K562 (cell line): ENCODE data around the gene ENDOV. TPM values are rescaled to one million over a fixed set of nuclear protein-coding genes. Genes with fewer than 3 reads are reported as not detected.
A peak's percentile ranks its signal among the peaks of the same experiment; 100 is the strongest.

Source experiments
- ATAC-seq: fragments of 200-7000 bp; cut with Tn5 transposase; 3 replicates; pipeline ENCODE4 v1.9.1; 2020; ENCODE audit warnings: moderate library complexity
- BruUV-seq: library from RNA; stranded (reverse); fragments of 400-500 nt; replicated peaks from 2 replicates; lab custom pipeline; 2021; lab: Mats Ljungman, UMichigan
- CTCF ChIA-PET: fragments of 300-600 bp; formaldehyde crosslinking; extraction: SDS; loops from one replicate; lab custom pipeline; 2021; ENCODE audit warnings: low intra/inter-chr PET ratio; lab: Yijun Ruan, JAX
- POLR2A ChIA-PET: fragments of 300-600, 350-650 bp; sonication (Branson Sonifier 250); formaldehyde crosslinking; extraction: SDS; loops from one replicate; lab custom pipeline; 2021; ENCODE audit warnings: antibody characterized with exemption, inconsistent platforms; lab: Yijun Ruan, JAX
- DNase-seq, 4 experiments: peaks; one replicate each; pipeline versions ENCODE4 v3.0.0 to v3.0.0-alpha.2; 2011 to 2018; ENCODE audit warnings: low spot score in 3 of 4, mixed read lengths in 3 of 4; ENCODE audit errors: extremely low read depth in 1 of 4
- FAIRE-seq: peaks from 2 replicates; lab custom pipeline; 2011; peaks lifted over from hg19 to GRCh38; lab: Jason Lieb, UNC
- H2AFZ ChIP-seq: 2 replicates; pipeline ENCODE4 v1.6.0; 2011; ENCODE audit warnings: low read depth, low read length, control low read depth, inconsistent platforms
- H3K27ac ChIP-seq: fragments of 200-600 bp; 3 replicates; pipeline ENCODE4 v1.8.0; 2011; ENCODE audit warnings: low read depth, mild to moderate bottlenecking, control low read depth, inconsistent platforms, low read length, moderate library complexity, mixed read lengths; ENCODE audit errors: extremely low read depth
- H3K27me3 ChIP-seq, 2 experiments: fragments of 300-600 bp in 1 of 2; 2 replicates in 1 of 2; 3 replicates in 1 of 2; pipeline versions ENCODE4 v1.6.0 to v1.8.0; 2011; ENCODE audit warnings: inconsistent platforms in 2 of 2, low read length in 2 of 2, mild to moderate bottlenecking in 1 of 2, mixed read lengths in 1 of 2, moderate library complexity in 1 of 2; ENCODE audit not compliant: control insufficient read depth in 2 of 2, insufficient read depth in 2 of 2
- H3K36me3 ChIP-seq: fragments of 300-600 bp; 3 replicates; pipeline ENCODE4 v1.8.0; 2011; ENCODE audit warnings: mild to moderate bottlenecking, low read length, inconsistent platforms; ENCODE audit not compliant: control insufficient read depth, insufficient read depth
- H3K4me1 ChIP-seq, 2 experiments: fragments of 200-600 bp in 1 of 2; replicated peaks in 1 of 2; 2 replicates in 1 of 2; 3 replicates in 1 of 2; pipeline versions ENCODE4 v1.5.1 to v1.8.0; 2011; ENCODE audit warnings: inconsistent platforms in 2 of 2, low read length in 2 of 2, mild to moderate bottlenecking in 1 of 2, mixed read lengths in 1 of 2, moderate library complexity in 1 of 2; ENCODE audit not compliant: control insufficient read depth in 2 of 2, insufficient read depth in 2 of 2
- H3K4me2 ChIP-seq: 2 replicates; pipeline ENCODE4 v1.6.1; 2011; ENCODE audit warnings: low read length, control low read depth, inconsistent platforms, mixed read lengths; ENCODE audit not compliant: insufficient read depth
- H3K4me3 ChIP-seq: fragments of 200-600 bp; sonication (generic), shearing (Covaris generic); 2 replicates; pipeline ENCODE4 v1.5.1; 2016; ENCODE audit warnings: control low read depth, inconsistent platforms
- H3K79me2 ChIP-seq: fragments of 200-600 bp; 3 replicates; pipeline ENCODE4 v1.8.0; 2011; ENCODE audit warnings: low read length, inconsistent platforms; ENCODE audit not compliant: control insufficient read depth, insufficient read depth
- H3K9ac ChIP-seq, 2 experiments: 2 replicates each; pipeline versions ENCODE4 v1.6.0 to v1.6.1; 2011; ENCODE audit warnings: low read depth in 2 of 2, low read length in 2 of 2, control low read depth in 1 of 2, inconsistent platforms in 1 of 2, mild to moderate bottlenecking in 1 of 2, mixed read lengths in 1 of 2; ENCODE audit not compliant: insufficient read depth in 1 of 2
- H3K9me1 ChIP-seq: one replicate; pipeline ENCODE4 v1.6.0; 2011; ENCODE audit warnings: inconsistent platforms, mild to moderate bottlenecking, low read length, moderate library complexity; ENCODE audit not compliant: control insufficient read depth, insufficient read depth
- H3K9me3 ChIP-seq: replicated peaks from 2 replicates; pipeline ENCODE4 v1.5.1; 2011; ENCODE audit warnings: low read depth, low read length, inconsistent platforms; ENCODE audit not compliant: control insufficient read depth, insufficient read depth
- H4K20me1 ChIP-seq: replicated peaks from 2 replicates; pipeline ENCODE4 v1.6.1; 2011; ENCODE audit warnings: low read length, inconsistent platforms, mixed read lengths; ENCODE audit not compliant: control insufficient read depth, insufficient read depth
- FUS ChIP-seq: fragments of 200-400 bp; formaldehyde crosslinking; optimal IDR thresholded peaks from 2 replicates; pipeline ENCODE3; 2017; ENCODE audit warnings: low read depth, low read length
- MCM7 ChIP-seq, 2 experiments: fragments of 450-650 bp; IDR thresholded peaks; 2 replicates each; pipeline ENCODE4 v1.6.1; 2016 to 2018
- POLR2G ChIP-seq: fragments of 200-400 bp; formaldehyde crosslinking; IDR thresholded peaks from 2 replicates; pipeline ENCODE4 v1.6.1; 2017; ENCODE audit warnings: low read depth, mild to moderate bottlenecking, antibody characterized with exemption, low read length, moderate library complexity
- WGBS: fragments of 100-300 bp; shearing (Covaris generic); methylation state at CpG from one replicate; pipeline ENCODE4 v1.1.6; 2016; ENCODE audit warnings: low coverage, mixed read lengths; ENCODE audit not compliant: insufficient coverage; ENCODE audit errors: missing lambda C conversion rate; 5-methylcytosine and 5-hydroxymethylcytosine counted together
- in situ Hi-C: fragments of 300-500 bp; cut with MboI; formaldehyde crosslinking; loops from 4 replicates; pipeline ENCODE4 v1.15.0; 2018; ENCODE audit warnings: inconsistent platforms, mixed read lengths
- intact Hi-C: fragments of 100-400 bp; cut with micrococcal nuclease; formaldehyde crosslinking; loops from 2 replicates; pipeline ENCODE4 v1.14.2; 2022
- polyA plus RNA-seq, 8 experiments: library from polyadenylated mRNA; depleted of rRNA in 4 of 8; stranded (reverse) in 5 of 8; unstranded in 3 of 8; fragments of >200 nt; fragmentation: Nextera tagmentation in 2 of 8; fragmentation: Illumina TruSeq in 1 of 8; extraction: Ambion mirVana in 2 of 8; extraction: Trizol in 1 of 8; gene quantifications; 2 replicates each; pipeline versions ENCODE4 v1.2.1 to v1.2.3, GENCODE V29; 2011 to 2014; ENCODE audit warnings: inconsistent platforms in 1 of 8, missing spikeins in 1 of 8
- total RNA-seq, 7 experiments: library from RNA; depleted of rRNA in 6 of 7; stranded (reverse); fragments of >200 nt in 6 of 7; fragmentation: Illumina TruSeq in 2 of 7; extraction: Trizol in 2 of 7; gene quantifications; 2 replicates each; pipeline versions ENCODE4 v1.2.1 to v1.2.3, GENCODE V29; 2011 to 2021; ENCODE audit warnings: low replicate concordance in 1 of 7
- TF ChIP-seq, protein P1 (sequence below): fragments of 450-650 bp; formaldehyde crosslinking; IDR thresholded peaks from 2 replicates; pipeline ENCODE4 v1.4.0; 2022; ENCODE audit warnings: missing genetic modification characterization

Gene ENDOV
- total and polyA plus RNA-seq, 9 of the 15 experiments (the other 6 are each of a cell fraction or from before 2014, with no cell fraction given), result 1.2 to 8.2 (median 3.7) TPM

DNA sequence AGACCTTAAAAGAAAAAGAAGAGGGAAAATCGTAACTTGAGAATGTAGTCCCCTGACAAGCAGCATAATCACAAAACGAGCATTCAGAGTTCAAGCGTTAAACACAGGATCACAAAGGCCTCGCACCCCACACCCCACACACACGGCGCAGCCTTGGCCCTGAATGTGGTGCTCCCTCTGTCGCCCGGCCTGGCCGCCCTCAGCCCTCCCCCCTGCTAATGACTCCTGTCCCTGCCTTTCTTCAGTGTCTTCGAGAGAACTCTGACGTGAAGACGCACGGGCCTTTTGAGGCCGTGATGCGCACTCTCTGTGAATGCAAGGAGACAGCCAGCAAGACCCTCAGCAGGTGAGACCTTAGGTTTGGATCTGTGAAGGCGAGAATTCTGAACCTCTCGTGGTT, 47.5 kb upstream of the ENDOV start:
- H2AFZ ChIP-seq, result no peak overlapping the region
- H3K9ac ChIP-seq, result peak overlapping the region in 1 of 2 experiments; percentile 4; a peak in 1 of 4 replicates
- 88% methylated on average over 16 of the region's 17 CpGs for WGBS
- POLR2A ChIA-PET, result no interaction called here
- TF ChIP-seq FUS, result no peak
- TF ChIP-seq POLR2G, result 0 out of 2 replicates have a peak, but pooled peaks have one; percentile 19
- in situ Hi-C loops (no loop called here), intact Hi-C loops (no loop called here)
- CTCF ChIA-PET, result no interaction called here
- DNase-seq (no peak), ATAC-seq (no peak), FAIRE-seq (no peak)
- H3K27me3 ChIP-seq, result no peaks in the 10 kb centered on the region
- BruUV-seq, result no TSS peak
- H3K36me3 ChIP-seq, result peaks cover 76% of the 10 kb centered on the region; the same call in 2 of the 3 replicates
- H4K20me1 ChIP-seq, result no peaks in the 10 kb centered on the region
- no peak overlapping the region for H3K4me3 ChIP-seq
- no peaks in the 10 kb centered on the region for H3K79me2 ChIP-seq
- peaks cover 4 to 12% of the 10 kb centered on the region in 2 experiments; a peak in 4 of 5 replicates for H3K4me1 ChIP-seq
- no peaks in the 10 kb centered on the region for H3K9me3 ChIP-seq
- H3K9me1 ChIP-seq, result peaks cover under 1% of the 10 kb centered on the region
- no peak overlapping the region for H3K27ac ChIP-seq
- no peak overlapping the region for H3K4me2 ChIP-seq

- H3K36me3 ChIP-seq, result peaks cover 65% of the 10 kb centered on the region; the same call in 2 of the 3 replicates
- ChIA-PET POLR2A (no interaction called here), CTCF (no interaction called here)
Measured at GRCh38 chr17:80371196-80371595, 43.8 kb upstream of the ENDOV start.

More at GRCh38 chr17:80371196-80371595, 43.8 kb upstream of the ENDOV start:
- Histone ChIP-seq H3K27ac (no peak overlapping the region), H3K27me3 (no peaks in the 10 kb centered on the region), H3K4me3 (no peak overlapping the region), H3K79me2 (no peaks in the 10 kb centered on the region), H3K9me1 (peaks cover 2% of the 10 kb centered on the region), H3K9ac (no peak overlapping the region), H3K4me1 (no peaks in the 10 kb centered on the region), H4K20me1 (no peaks in the 10 kb centered on the region), H3K9me3 (no peaks in the 10 kb centered on the region), H3K4me2 (no peak overlapping the region)
- intact Hi-C loops, result no loop called here
- WGBS, result 58% methylated on average over 5 of the region's 5 CpGs
- FAIRE-seq, result no peak
- TF ChIP-seq, protein P1, sequence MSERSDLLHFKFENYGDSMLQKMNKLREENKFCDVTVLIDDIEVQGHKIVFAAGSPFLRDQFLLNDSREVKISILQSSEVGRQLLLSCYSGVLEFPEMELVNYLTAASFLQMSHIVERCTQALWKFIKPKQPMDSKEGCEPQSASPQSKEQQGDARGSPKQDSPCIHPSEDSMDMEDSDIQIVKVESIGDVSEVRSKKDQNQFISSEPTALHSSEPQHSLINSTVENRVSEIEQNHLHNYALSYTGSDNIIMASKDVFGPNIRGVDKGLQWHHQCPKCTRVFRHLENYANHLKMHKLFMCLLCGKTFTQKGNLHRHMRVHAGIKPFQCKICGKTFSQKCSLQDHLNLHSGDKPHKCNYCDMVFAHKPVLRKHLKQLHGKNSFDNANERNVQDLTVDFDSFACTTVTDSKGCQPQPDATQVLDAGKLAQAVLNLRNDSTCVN (CRISPR knock-in tag), result no peak
- no peak for TF ChIP-seq MCM7 (IDR thresholded peaks at IDR 0.05)
- TF ChIP-seq, all 486 proteins: peak for 0
- no peak overlapping the region for H2AFZ ChIP-seq
- no peak for DNase-seq
- ATAC-seq, result no peak
- no TSS peak for BruUV-seq
- in situ Hi-C loops, result no loop called here
